Activated CD4-positive, alpha-beta T cell treated with anti-CD3 and anti-CD28 coated beads, Interleukin-2, Interleukin-6, amounts not matched to agents 100 ng/mL and 50 ng/mL, durations not matched to agents 16 hours and 8 hours (primary cell): Measurements from ENCODE around the gene FBXL15.
A peak's percentile ranks its signal among the peaks of the same experiment; 100 is the strongest.

Source experiments
- DNase-seq: peaks from one replicate; pipeline ENCODE4 v3.0.0-alpha.2; 2020

Gene FBXL15

GRCh38 chr10:102460836-102461186 lies 40.2 kb downstream of the FBXL15 start:
- DNase-seq, result no peak

DNA sequence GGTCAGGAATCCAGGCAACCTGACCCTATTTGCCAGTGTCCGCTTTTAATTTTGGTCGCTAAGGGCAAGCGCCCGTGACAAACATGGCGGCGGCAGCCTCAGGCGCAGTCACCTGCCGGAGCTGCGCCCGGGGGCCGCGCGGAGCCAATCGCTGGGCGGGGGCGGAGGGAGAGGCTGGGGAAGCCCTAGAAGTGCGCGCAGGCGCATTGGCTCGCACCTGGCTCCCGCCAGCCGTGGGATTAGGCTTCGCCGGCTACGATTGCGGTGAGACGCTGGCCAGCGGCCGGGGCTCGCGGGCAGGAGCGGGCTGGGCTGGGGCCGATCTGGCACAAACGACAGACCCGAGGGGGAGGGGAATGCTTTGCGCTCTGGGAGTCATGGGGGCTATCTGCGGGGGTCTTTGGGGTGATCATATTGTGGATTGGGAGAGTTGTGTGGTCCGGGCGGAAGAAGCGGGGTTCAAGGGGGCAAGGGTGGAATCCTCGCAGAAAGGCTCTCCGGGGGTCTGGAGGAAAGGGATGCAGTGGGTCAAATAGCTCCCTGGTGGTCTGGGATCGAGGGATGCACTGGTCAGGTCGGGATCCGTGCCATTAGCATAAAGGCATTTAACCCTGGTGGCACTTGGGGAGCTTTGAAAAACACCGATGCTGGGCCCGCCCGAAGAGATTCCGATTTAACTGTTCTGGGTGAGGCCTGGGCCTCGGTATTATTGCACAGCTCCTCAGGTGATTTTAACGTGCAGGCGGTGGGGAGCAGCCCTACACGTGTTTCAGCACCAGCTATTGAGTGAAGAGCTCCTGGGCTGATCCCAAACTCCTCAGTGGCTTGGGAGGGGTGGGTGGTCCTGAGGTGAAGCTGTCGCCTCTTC lies 40.8 kb downstream of the FBXL15 start:
- peak; percentile 96 for DNase-seq

GRCh38 chr10:102462512-102463054 lies 41.9 kb downstream of the FBXL15 start:
- no peak for DNase-seq

GRCh38 chr10:102463983-102464382 lies 43.3 kb downstream of the FBXL15 start:
- DNase-seq, result no peak

GRCh38 chr10:102465466-102465865 lies 44.8 kb downstream of the FBXL15 start:
- no peak for DNase-seq

DNA sequence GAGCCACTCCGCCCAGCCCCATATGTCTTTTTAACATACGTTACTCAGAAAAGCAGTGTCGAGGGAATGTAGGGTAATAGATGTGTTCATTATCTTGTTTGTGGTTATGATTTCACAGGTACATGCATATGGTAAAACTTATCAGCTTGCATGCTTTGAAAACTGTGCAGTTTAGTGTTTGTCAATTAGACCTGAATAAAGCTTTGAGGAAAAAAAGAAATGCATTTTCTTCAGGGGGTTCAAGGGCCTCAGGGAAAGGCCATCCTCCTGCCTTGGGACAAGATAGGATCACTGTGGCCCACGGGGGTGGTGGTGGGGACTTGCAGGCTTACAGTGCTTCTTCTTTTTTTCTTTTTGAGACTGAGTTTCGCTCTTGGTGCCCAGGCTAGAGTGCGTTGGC lies 46.7 kb downstream of the FBXL15 start:
- DNase-seq, result no peak

GRCh38 chr10:102467971-102468438 lies 47.4 kb downstream of the FBXL15 start:
- no peak for DNase-seq

- no peak for DNase-seq
Observed at GRCh38 chr10:102468683-102469082, 48.0 kb downstream of the FBXL15 start.

DNA sequence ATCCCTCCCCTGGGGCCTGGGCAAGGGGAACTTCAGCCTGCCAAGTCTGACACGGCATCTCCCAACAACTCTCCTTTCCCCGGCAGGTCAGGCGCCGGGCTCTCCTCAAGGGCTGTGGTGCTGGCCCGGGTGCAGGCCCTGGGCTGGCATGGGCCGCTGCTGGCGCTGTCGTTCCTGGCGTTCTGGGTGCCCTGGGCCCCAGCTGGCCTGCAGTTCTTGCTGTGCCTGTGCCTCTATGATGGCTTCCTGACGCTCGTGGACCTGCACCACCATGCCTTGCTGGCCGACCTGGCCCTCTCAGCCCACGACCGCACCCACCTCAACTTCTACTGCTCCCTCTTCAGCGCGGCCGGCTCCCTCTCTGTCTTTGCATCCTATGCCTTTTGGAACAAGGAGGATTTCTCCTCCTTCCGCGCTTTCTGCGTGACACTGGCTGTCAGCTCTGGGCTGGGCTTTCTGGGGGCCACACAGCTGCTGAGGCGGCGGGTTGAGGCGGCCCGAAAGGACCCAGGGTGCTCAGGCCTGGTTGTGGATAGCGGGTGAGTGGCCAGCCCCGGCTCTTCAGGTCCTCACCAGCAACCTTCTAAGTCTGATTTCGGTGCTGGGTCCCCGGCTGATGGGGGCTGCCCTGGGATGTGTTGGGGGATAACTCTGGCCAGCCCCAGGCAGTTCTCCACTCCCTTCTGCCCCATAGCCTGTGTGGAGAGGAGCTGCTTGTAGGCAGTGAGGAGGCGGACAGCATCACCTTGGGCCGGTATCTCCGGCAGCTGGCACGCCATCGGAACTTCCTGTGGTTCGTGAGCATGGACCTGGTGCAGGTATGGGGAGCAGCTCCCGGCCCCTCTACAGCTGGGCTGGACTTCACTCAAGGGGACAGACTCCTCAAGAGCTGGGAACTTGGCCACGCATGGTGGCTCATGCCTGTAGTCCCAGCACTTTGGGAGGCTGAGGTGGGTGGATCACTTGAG lies 50.2 kb downstream of the FBXL15 start:
- no peak for DNase-seq
